WTC11 (cell line): ENCODE results near the gene ARHGAP10. TPM values are rescaled to one million over a fixed set of nuclear protein-coding genes. Genes with fewer than 3 reads are reported as not detected.

Source experiments
- ATAC-seq: fragments of 200-7000 bp; cut with Tn5 transposase; 2 replicates; pipeline ENCODE4 v1.10.0; 2021; ENCODE audit warnings: mild to moderate bottlenecking, moderate library complexity
- CTCF ChIA-PET: fragments of 300-600 bp; sonication (Branson Sonifier 250); formaldehyde crosslinking; loops from one replicate; lab custom pipeline; 2021; ENCODE audit warnings: antibody characterized with exemption; lab: Charles Lee
- POLR2A ChIA-PET: fragments of 350-600 bp; sonication (Branson Sonifier 250); formaldehyde crosslinking; loops from one replicate; lab custom pipeline; 2021; ENCODE audit warnings: antibody characterized with exemption; lab: Charles Lee
- DNase-seq: peaks from one replicate; pipeline ENCODE4 v3.0.0; 2021; ENCODE audit warnings: low spot score
- H3K27ac Mint-ChIP-seq: 2 replicates; pipeline ENCODE4 v1.8.0; 2021; ENCODE audit warnings: mixed read lengths
- H3K27me3 Mint-ChIP-seq: 2 replicates; pipeline ENCODE4 v1.8.0; 2021; ENCODE audit warnings: low read depth, mild to moderate bottlenecking, moderate library complexity, mixed read lengths
- H3K36me3 Mint-ChIP-seq: 2 replicates; pipeline ENCODE4 v1.8.0; 2021; ENCODE audit warnings: mixed read lengths
- H3K4me1 Mint-ChIP-seq: 2 replicates; pipeline ENCODE4 v1.8.0; 2022; ENCODE audit warnings: mixed read lengths
- H3K4me3 Mint-ChIP-seq: 2 replicates; pipeline ENCODE4 v1.8.0; 2021; ENCODE audit warnings: mild to moderate bottlenecking, moderate library complexity, mixed read lengths
- H3K9me3 Mint-ChIP-seq: 2 replicates; pipeline ENCODE4 v1.8.0; 2021; ENCODE audit warnings: mixed read lengths
- FOXP1 ChIP-seq: sonication (generic); formaldehyde crosslinking; IDR thresholded peaks from 2 replicates; pipeline ENCODE4 v1.8.0; 2022; ENCODE audit warnings: missing genetic modification reagents, mild to moderate bottlenecking, moderate library complexity, borderline replicate concordance
- GRHL2 ChIP-seq: fragments of 250-450 bp; sonication (Bioruptor Pico); IDR thresholded peaks from 2 replicates; pipeline ENCODE4 v1.8.0; 2022; ENCODE audit warnings: mild to moderate bottlenecking, moderate library complexity; ENCODE audit not compliant: insufficient replicate concordance, severe bottlenecking
- HMGA2 ChIP-seq: fragments of 250-450 bp; sonication (Bioruptor Pico); IDR thresholded peaks from 2 replicates; pipeline ENCODE4 v1.4.0; 2021; ENCODE audit warnings: mild to moderate bottlenecking, moderate library complexity
- IRF2 ChIP-seq: sonication (generic); formaldehyde crosslinking; IDR thresholded peaks from 2 replicates; pipeline ENCODE4 v1.8.0; 2022; ENCODE audit warnings: low read depth, missing genetic modification reagents, borderline replicate concordance
- JAZF1 ChIP-seq: fragments of 250-450 bp; sonication (Bioruptor Pico); IDR thresholded peaks from 2 replicates; pipeline ENCODE4 v1.9.0; 2021; ENCODE audit warnings: moderate library complexity, mild to moderate bottlenecking, inconsistent platforms
- JUN ChIP-seq: sonication (generic); formaldehyde crosslinking; IDR thresholded peaks from 2 replicates; pipeline ENCODE4 v1.8.0; 2023; ENCODE audit warnings: mild to moderate bottlenecking, missing genetic modification reagents
- MLX ChIP-seq: sonication (generic); formaldehyde crosslinking; IDR thresholded peaks from 2 replicates; pipeline ENCODE4 v1.8.1; 2023; ENCODE audit warnings: mild to moderate bottlenecking, missing genetic modification reagents, moderate library complexity
- MYBL2 ChIP-seq: sonication (generic); formaldehyde crosslinking; IDR thresholded peaks from 2 replicates; pipeline ENCODE4 v1.8.1; 2023; ENCODE audit warnings: mild to moderate bottlenecking, moderate library complexity, missing genetic modification reagents
- NFATC4 ChIP-seq: fragments of 250-450 bp; sonication (Bioruptor Pico); IDR thresholded peaks from 2 replicates; pipeline ENCODE4 v1.9.0; 2021; ENCODE audit warnings: mild to moderate bottlenecking
- NFE2L1 ChIP-seq: sonication (generic); formaldehyde crosslinking; IDR thresholded peaks from 2 replicates; pipeline ENCODE4 v1.8.1; 2023; ENCODE audit warnings: missing genetic modification reagents
- NR3C1 ChIP-seq: sonication (generic); formaldehyde crosslinking; conservative IDR thresholded peaks from 2 replicates; pipeline ENCODE4 v1.8.1; 2023; ENCODE audit warnings: low read depth, mild to moderate bottlenecking, missing genetic modification reagents
- PRDM15 ChIP-seq: sonication (generic); formaldehyde crosslinking; IDR thresholded peaks from 2 replicates; pipeline ENCODE4 v1.8.0; 2022; ENCODE audit warnings: missing genetic modification reagents
- TP53 ChIP-seq: sonication (generic); formaldehyde crosslinking; IDR thresholded peaks from 2 replicates; pipeline ENCODE4 v1.8.1; 2023; ENCODE audit warnings: mild to moderate bottlenecking, missing genetic modification reagents
- USF1 ChIP-seq: sonication (generic); formaldehyde crosslinking; IDR thresholded peaks from 2 replicates; pipeline ENCODE4 v1.8.0; 2022; ENCODE audit warnings: mild to moderate bottlenecking, missing genetic modification reagents
- USF2 ChIP-seq: sonication (generic); formaldehyde crosslinking; IDR thresholded peaks from 2 replicates; pipeline ENCODE4 v1.8.1; 2023; ENCODE audit warnings: mild to moderate bottlenecking, missing genetic modification reagents, moderate library complexity
- total RNA-seq: library from RNA; stranded (reverse); gene quantifications from 3 replicates; pipeline ENCODE4 v1.2.3, GENCODE V29; 2021
- TF ChIP-seq, protein P1 (sequence below): fragments of 250-450 bp; sonication (Bioruptor Pico); conservative IDR thresholded peaks from 2 replicates; pipeline ENCODE4 v1.9.0; 2021; ENCODE audit warnings: mild to moderate bottlenecking
- TF ChIP-seq, protein P2 (sequence below): sonication (generic); formaldehyde crosslinking; conservative IDR thresholded peaks from 2 replicates; pipeline ENCODE4 v1.8.1; 2023; ENCODE audit warnings: mild to moderate bottlenecking, low read depth, missing genetic modification reagents, moderate library complexity

The ARHGAP10 gene
- total RNA-seq, 1 experiment from 2014 or later, result 9.6 TPM

GRCh38 chr4:147964266-147964880, 232.5 kb downstream of the ARHGAP10 start:
- no peaks in the 10 kb centered on the region for H3K9me3 Mint-ChIP-seq
- H3K4me1 Mint-ChIP-seq, result peaks cover 23% of the 10 kb centered on the region
- no peak for ATAC-seq
- POLR2A ChIA-PET, result no interaction called here
- TF ChIP-seq JUN, result no peak
- TF ChIP-seq, protein P1, sequence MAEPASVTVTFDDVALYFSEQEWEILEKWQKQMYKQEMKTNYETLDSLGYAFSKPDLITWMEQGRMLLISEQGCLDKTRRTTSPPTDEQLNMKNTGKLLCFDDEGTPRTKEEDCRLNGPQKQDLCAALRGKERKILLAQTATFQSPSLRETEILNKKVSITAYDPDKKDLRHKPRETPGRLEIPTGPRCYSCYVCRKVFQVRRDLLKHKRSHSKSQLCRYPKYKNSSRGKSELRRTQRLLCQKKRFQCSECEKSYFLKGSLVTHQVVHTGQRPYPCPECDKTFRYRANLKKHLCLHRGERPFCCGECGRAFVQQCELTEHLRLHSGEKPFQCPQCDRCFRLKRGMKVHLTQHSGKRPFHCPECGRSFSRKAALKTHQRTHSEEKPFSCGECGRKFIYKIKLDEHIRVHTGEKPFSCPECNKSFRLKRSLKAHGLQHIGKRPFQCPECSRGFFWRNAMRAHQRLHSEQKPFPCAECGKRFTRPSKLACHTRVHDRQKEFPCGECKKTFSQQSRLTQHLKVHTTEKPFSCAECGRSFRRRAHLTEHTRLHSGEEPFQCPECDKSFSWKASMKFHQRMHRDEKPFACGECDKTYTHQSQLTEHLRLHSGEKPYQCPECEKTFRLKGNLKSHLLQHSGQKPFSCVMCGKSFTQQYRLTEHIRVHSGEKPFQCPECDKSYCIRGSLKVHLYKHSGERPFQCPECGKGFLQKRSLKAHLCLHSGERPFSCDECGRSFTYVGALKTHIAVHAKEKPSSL (CRISPR knock-in tag), result no peak
- TF ChIP-seq, protein P2, sequence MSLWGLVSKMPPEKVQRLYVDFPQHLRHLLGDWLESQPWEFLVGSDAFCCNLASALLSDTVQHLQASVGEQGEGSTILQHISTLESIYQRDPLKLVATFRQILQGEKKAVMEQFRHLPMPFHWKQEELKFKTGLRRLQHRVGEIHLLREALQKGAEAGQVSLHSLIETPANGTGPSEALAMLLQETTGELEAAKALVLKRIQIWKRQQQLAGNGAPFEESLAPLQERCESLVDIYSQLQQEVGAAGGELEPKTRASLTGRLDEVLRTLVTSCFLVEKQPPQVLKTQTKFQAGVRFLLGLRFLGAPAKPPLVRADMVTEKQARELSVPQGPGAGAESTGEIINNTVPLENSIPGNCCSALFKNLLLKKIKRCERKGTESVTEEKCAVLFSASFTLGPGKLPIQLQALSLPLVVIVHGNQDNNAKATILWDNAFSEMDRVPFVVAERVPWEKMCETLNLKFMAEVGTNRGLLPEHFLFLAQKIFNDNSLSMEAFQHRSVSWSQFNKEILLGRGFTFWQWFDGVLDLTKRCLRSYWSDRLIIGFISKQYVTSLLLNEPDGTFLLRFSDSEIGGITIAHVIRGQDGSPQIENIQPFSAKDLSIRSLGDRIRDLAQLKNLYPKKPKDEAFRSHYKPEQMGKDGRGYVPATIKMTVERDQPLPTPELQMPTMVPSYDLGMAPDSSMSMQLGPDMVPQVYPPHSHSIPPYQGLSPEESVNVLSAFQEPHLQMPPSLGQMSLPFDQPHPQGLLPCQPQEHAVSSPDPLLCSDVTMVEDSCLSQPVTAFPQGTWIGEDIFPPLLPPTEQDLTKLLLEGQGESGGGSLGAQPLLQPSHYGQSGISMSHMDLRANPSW (CRISPR knock-in tag), result no peak
- no peak for TF ChIP-seq FOXP1 (CRISPR knock-in tag)
- TF ChIP-seq USF2 (CRISPR knock-in tag), result no peak
- no peak for TF ChIP-seq NR3C1
- no peak for TF ChIP-seq MLX
- TF ChIP-seq NFE2L1 (CRISPR knock-in tag), result no peak
- TF ChIP-seq GRHL2 (CRISPR knock-in tag), result no peak
- TF ChIP-seq PRDM15 (CRISPR knock-in tag), result no peak
- no peak for TF ChIP-seq IRF2 (CRISPR knock-in tag)
- TF ChIP-seq USF1 (CRISPR knock-in tag), result no peak
- TF ChIP-seq NFATC4 (CRISPR knock-in tag), result no peak
- no peak for TF ChIP-seq MYBL2 (CRISPR knock-in tag)
- no peak for TF ChIP-seq TP53
- no peak for TF ChIP-seq JAZF1 (CRISPR knock-in tag)
- no peak for TF ChIP-seq HMGA2
- TF ChIP-seq, all 79 proteins: peak for 0
- CTCF ChIA-PET, result no interaction called here
- Mint-ChIP-seq H3K4me3 (no peak overlapping the region), H3K27ac (no peak overlapping the region), H3K27me3 (no peaks in the 10 kb centered on the region), H3K36me3 (no peaks in the 10 kb centered on the region)
- DNase-seq, result no peak
